HuH-7.5 (cell line): ENCODE measurements around the gene OR13J1.

Experiments used
- DNase-seq: peaks from one replicate; pipeline ENCODE4 v3.0.0; 2011; ENCODE audit warnings: low spot score

The OR13J1 gene

GRCh38 chr9:35858458-35858857, 11.7 kb downstream of the OR13J1 start:
- DNase-seq = no peak

- no peak for DNase-seq
These were observed 13.3 kb downstream of the OR13J1 start for GRCh38 chr9:35856882-35857281.

- DNase-seq = no peak
These were observed 14.0 kb downstream of the OR13J1 start for GRCh38 chr9:35856206-35856605.

- no peak for DNase-seq
These were observed 16.0 kb downstream of the OR13J1 start for GRCh38 chr9:35854091-35854762.

- no peak for DNase-seq
These were observed 17.0 kb downstream of the OR13J1 start for GRCh38 chr9:35852876-35853865.

- no peak for DNase-seq
These were observed 17.9 kb downstream of the OR13J1 start for GRCh38 chr9:35852267-35852815.

GRCh38 chr9:35847792-35848572, 22.2 kb downstream of the OR13J1 start:
- no peak for DNase-seq

GRCh38 chr9:35845824-35846771, 24.1 kb downstream of the OR13J1 start:
- DNase-seq = no peak

GRCh38 chr9:35844628-35845270, 25.5 kb downstream of the OR13J1 start:
- no peak for DNase-seq

GRCh38 chr9:35842795-35843194, 27.4 kb downstream of the OR13J1 start:
- DNase-seq = no peak

- DNase-seq = no peak
These were observed 28.0 kb downstream of the OR13J1 start for GRCh38 chr9:35842020-35842745.

- no peak for DNase-seq
These were observed 28.6 kb downstream of the OR13J1 start for GRCh38 chr9:35841645-35841900.

- no peak for DNase-seq
These were observed 29.1 kb downstream of the OR13J1 start for GRCh38 chr9:35840881-35841644.

- DNase-seq = no peak
These were observed 30.3 kb downstream of the OR13J1 start for GRCh38 chr9:35839926-35840325.

- no peak for DNase-seq
These were observed 33.6 kb downstream of the OR13J1 start for GRCh38 chr9:35836595-35836994.

GRCh38 chr9:35835766-35836165, 34.4 kb downstream of the OR13J1 start:
- DNase-seq = peak; percentile 52

GRCh38 chr9:35835216-35835632, 35.0 kb downstream of the OR13J1 start:
- no peak for DNase-seq

- no peak for DNase-seq
These were observed 35.7 kb downstream of the OR13J1 start for GRCh38 chr9:35834260-35835215.
